IMR-90 (cell line): Measurements from ENCODE around the gene SLC35B4. TPM values are rescaled to one million over a fixed set of nuclear protein-coding genes. Genes with fewer than 3 reads are reported as not detected.

Source experiments
- ATAC-seq: fragments of 200-7000 bp; cut with Tn5 transposase; 2 replicates; pipeline ENCODE4 v1.9.1; 2020; ENCODE audit warnings: low read depth, mild to moderate bottlenecking, moderate library complexity
- BruUV-seq: library from RNA; stranded (reverse); fragments of 400-500 nt; replicated peaks from 2 replicates; lab custom pipeline; 2021; lab: Mats Ljungman, UMichigan
- CTCF ChIA-PET: fragments of 300-600 bp; formaldehyde crosslinking; extraction: SDS; loops from one replicate; lab custom pipeline; 2021; ENCODE audit warnings: antibody characterized with exemption; lab: Yijun Ruan, JAX
- POLR2A ChIA-PET: fragments of 300-600 bp; sonication (Branson Sonifier 250); formaldehyde crosslinking; loops from one replicate; lab custom pipeline; 2022; ENCODE audit warnings: antibody characterized with exemption; ENCODE audit not compliant: unreplicated experiment; lab: Charles Lee
- DNase-seq: peaks from one replicate; pipeline ENCODE4 v3.0.0; 2013
- H2AFZ ChIP-seq: replicated peaks from 2 replicates; pipeline ENCODE3; 2013; ENCODE audit warnings: low read length, mild to moderate bottlenecking; ENCODE audit not compliant: poor library complexity
- H2AK5ac ChIP-seq: 2 replicates; pipeline ENCODE4 v1.6.1; 2013; ENCODE audit warnings: low read depth, low read length, inconsistent platforms
- H2AK9ac ChIP-seq: replicated peaks from 2 replicates; pipeline ENCODE3; 2013; ENCODE audit warnings: mild to moderate bottlenecking, low read depth, low read length, moderate library complexity; ENCODE audit not compliant: poor library complexity
- H2BK120ac ChIP-seq: 2 replicates; pipeline ENCODE4 v1.6.1; 2013; ENCODE audit warnings: low read depth, low read length, inconsistent platforms
- H2BK15ac ChIP-seq: 3 replicates; pipeline ENCODE4 v1.6.1; 2013; ENCODE audit warnings: low read depth, low read length, inconsistent platforms
- H2BK20ac ChIP-seq: 2 replicates; pipeline ENCODE4 v1.6.1; 2013; ENCODE audit warnings: low read depth, mild to moderate bottlenecking, inconsistent platforms, low read length, moderate library complexity
- H2BK5ac ChIP-seq: 2 replicates; pipeline ENCODE4 v1.6.1; 2013; ENCODE audit warnings: mild to moderate bottlenecking, low read depth, low read length, inconsistent platforms; ENCODE audit not compliant: poor library complexity, severe bottlenecking
- H3K14ac ChIP-seq: replicated peaks from 2 replicates; pipeline ENCODE4 v1.6.1; 2013; ENCODE audit warnings: low read depth, low read length, inconsistent platforms
- H3K18ac ChIP-seq: 2 replicates; pipeline ENCODE4 v1.6.1; 2013; ENCODE audit warnings: low read depth, low read length, control low read depth
- H3K23ac ChIP-seq: 2 replicates; pipeline ENCODE4 v1.6.1; 2013; ENCODE audit warnings: low read depth, low read length, inconsistent platforms
- H3K27ac ChIP-seq: 2 replicates; pipeline ENCODE4 v1.5.1; 2013; ENCODE audit warnings: mild to moderate bottlenecking, control low read depth, low read length; ENCODE audit not compliant: insufficient read depth
- H3K27me3 ChIP-seq: 2 replicates; pipeline ENCODE4 v1.6.1; 2013; ENCODE audit warnings: low read length; ENCODE audit not compliant: control insufficient read depth, insufficient read depth
- H3K36me3 ChIP-seq: 2 replicates; pipeline ENCODE4 v1.6.1; 2013; ENCODE audit warnings: low read length, mixed read lengths; ENCODE audit not compliant: control insufficient read depth, insufficient read depth
- H3K4ac ChIP-seq: 2 replicates; pipeline ENCODE4 v1.6.1; 2013; ENCODE audit warnings: low read depth, low read length, inconsistent platforms
- H3K4me1 ChIP-seq: 2 replicates; pipeline ENCODE4 v1.6.1; 2013; ENCODE audit warnings: low read length, mixed read lengths; ENCODE audit not compliant: control insufficient read depth, insufficient read depth
- H3K4me2 ChIP-seq: 2 replicates; pipeline ENCODE4 v1.6.1; 2013; ENCODE audit warnings: low read depth, mild to moderate bottlenecking, control low read depth, low read length, moderate library complexity
- H3K4me3 ChIP-seq: 2 replicates; pipeline ENCODE4 v1.5.1; 2013; ENCODE audit warnings: low read depth, mild to moderate bottlenecking, control low read depth, low read length, moderate library complexity; ENCODE audit not compliant: insufficient read depth
- H3K56ac ChIP-seq: 2 replicates; pipeline ENCODE4 v1.6.1; 2013; ENCODE audit warnings: low read length, inconsistent platforms; ENCODE audit not compliant: insufficient read depth; ENCODE audit errors: extremely low read depth
- H3K79me1 ChIP-seq, 2 experiments: 2 replicates each; pipeline ENCODE4 v1.6.1; 2013; ENCODE audit warnings: low read length in 2 of 2, inconsistent platforms in 1 of 2, low read depth in 1 of 2
- H3K9ac ChIP-seq: 2 replicates; pipeline ENCODE4 v1.6.1; 2013; ENCODE audit warnings: low read depth, low read length, control low read depth
- H3K9me1 ChIP-seq: 2 replicates; pipeline ENCODE4 v1.6.1; 2013; ENCODE audit warnings: low read length, inconsistent platforms; ENCODE audit not compliant: insufficient read depth
- H3K9me3 ChIP-seq: 2 replicates; pipeline ENCODE4 v1.6.1; 2013; ENCODE audit warnings: low read length; ENCODE audit not compliant: control insufficient read depth, insufficient read depth
- H4K20me1 ChIP-seq: 2 replicates; pipeline ENCODE4 v1.6.1; 2013; ENCODE audit warnings: low read length, inconsistent platforms; ENCODE audit not compliant: insufficient read depth
- H4K5ac ChIP-seq: 2 replicates; pipeline ENCODE4 v1.6.1; 2013; ENCODE audit warnings: mild to moderate bottlenecking, low read depth, low read length, control low read depth
- H4K8ac ChIP-seq, 2 experiments: 2 replicates each; pipeline ENCODE4 v1.6.1; 2013; ENCODE audit warnings: low read depth in 2 of 2, low read length in 2 of 2, control low read depth in 1 of 2, inconsistent platforms in 1 of 2
- H4K91ac ChIP-seq: 2 replicates; pipeline ENCODE4 v1.6.1; 2013; ENCODE audit warnings: low read depth, low read length, inconsistent platforms; ENCODE audit not compliant: insufficient read depth
- CEBPB ChIP-seq: IDR thresholded peaks from 2 replicates; pipeline ENCODE4 v1.6.1; 2012; ENCODE audit warnings: low read depth, low read length, improper control_type of control experiment
- CHD1 ChIP-seq: IDR thresholded peaks from 2 replicates; pipeline ENCODE4 v1.6.1; 2012; ENCODE audit warnings: low read depth, low read length, improper control_type of control experiment
- CTCF ChIP-seq: conservative IDR thresholded peaks from 2 replicates; pipeline ENCODE4 v1.5.1; 2012; ENCODE audit warnings: mild to moderate bottlenecking, low read depth, low read length, improper control_type of control experiment
- FOS ChIP-seq: fragments of 150-350 bp; IDR thresholded peaks from 2 replicates; pipeline ENCODE4 v1.6.1; 2016; ENCODE audit warnings: low read depth, low read length
- MAFK ChIP-seq: IDR thresholded peaks from 2 replicates; pipeline ENCODE4 v1.6.1; 2012; ENCODE audit warnings: low read depth, low read length, improper control_type of control experiment
- MAZ ChIP-seq: IDR thresholded peaks from 2 replicates; pipeline ENCODE4 v1.6.1; 2012; ENCODE audit warnings: low read depth, mild to moderate bottlenecking, low read length, improper control_type of control experiment, moderate library complexity, borderline replicate concordance
- MXI1 ChIP-seq: IDR thresholded peaks from 2 replicates; pipeline ENCODE4 v1.6.1; 2012; ENCODE audit warnings: low read depth, mild to moderate bottlenecking, low read length, moderate library complexity, borderline replicate concordance
- NFE2L2 ChIP-seq: fragments of 150-350 bp; IDR thresholded peaks from 2 replicates; pipeline ENCODE4 v1.6.1; 2016; ENCODE audit warnings: low read depth, mild to moderate bottlenecking, low read length
- POLR2A ChIP-seq: IDR thresholded peaks from 2 replicates; pipeline ENCODE4 v1.6.1; 2012; ENCODE audit warnings: mild to moderate bottlenecking, low read depth, low read length
- RCOR1 ChIP-seq: IDR thresholded peaks from 2 replicates; pipeline ENCODE4 v1.6.1; 2012; ENCODE audit warnings: mild to moderate bottlenecking, low read length, improper control_type of control experiment; ENCODE audit not compliant: insufficient replicate concordance
- RFX5 ChIP-seq: IDR thresholded peaks from 2 replicates; pipeline ENCODE4 v1.8.0; 2012; ENCODE audit warnings: low read depth, mild to moderate bottlenecking, low read length, moderate library complexity
- SMC3 ChIP-seq: fragments of 150-350 bp; IDR thresholded peaks from 2 replicates; pipeline ENCODE4 v1.6.1; 2016; ENCODE audit warnings: low read depth, mild to moderate bottlenecking, antibody characterized with exemption, low read length, moderate library complexity
- WGBS, 2 experiments: methylation state at CpG; one replicate each; pipeline versions ENCODE4 v1.1.5 to v1.1.7; 2013; ENCODE audit warnings: missing lambda C conversion rate in 2 of 2; ENCODE audit not compliant: insufficient read length in 1 of 2; ENCODE audit errors: extremely low coverage in 2 of 2; 5-methylcytosine and 5-hydroxymethylcytosine counted together
- dilution Hi-C: fragments of 300-500 bp; cut with HindIII; formaldehyde crosslinking; loops from one replicate; pipeline ENCODE4 v1.14.3; 2018; ENCODE audit warnings: low sequenced_read_pairs; ENCODE audit not compliant: unreplicated experiment
- in situ Hi-C: fragments of 300-500 bp; cut with MboI; formaldehyde crosslinking; loops from 3 replicates; pipeline ENCODE4 v1.14.3; 2019; ENCODE audit warnings: low sequenced_read_pairs, inconsistent platforms, mixed read lengths
- intact Hi-C: fragments of 100-400 bp; cut with micrococcal nuclease; formaldehyde crosslinking; loops from 2 replicates; pipeline ENCODE4 v1.10.0; 2022
- polyA plus RNA-seq, 3 experiments: library from polyadenylated mRNA; depleted of rRNA; stranded (reverse); fragments of >200 nt; gene quantifications; 2 replicates each; pipeline ENCODE4 v1.2.3, GENCODE V29; 2012; ENCODE audit warnings: low replicate concordance in 1 of 3
- total RNA-seq: library from RNA; depleted of rRNA; stranded (reverse); fragments of >200 nt; gene quantifications from 2 replicates; pipeline ENCODE4 v1.2.3, GENCODE V29; 2012
- TF ChIP-seq, protein P1 (sequence below): fragments of 150-350 bp; IDR thresholded peaks from 2 replicates; pipeline ENCODE4 v1.6.1; 2016; ENCODE audit warnings: low read depth, mild to moderate bottlenecking, low read length, moderate library complexity, borderline replicate concordance
- TF ChIP-seq, protein P2 (sequence below): fragments of 150-350 bp; IDR thresholded peaks from 2 replicates; pipeline ENCODE4 v1.6.1; 2017; ENCODE audit warnings: mild to moderate bottlenecking, antibody characterized with exemption, low read length, low read depth

Gene SLC35B4
- total and polyA plus RNA-seq, 2 of the 4 experiments (the other 2 are of a cell fraction): 10.0 to 15.6 TPM

DNA sequence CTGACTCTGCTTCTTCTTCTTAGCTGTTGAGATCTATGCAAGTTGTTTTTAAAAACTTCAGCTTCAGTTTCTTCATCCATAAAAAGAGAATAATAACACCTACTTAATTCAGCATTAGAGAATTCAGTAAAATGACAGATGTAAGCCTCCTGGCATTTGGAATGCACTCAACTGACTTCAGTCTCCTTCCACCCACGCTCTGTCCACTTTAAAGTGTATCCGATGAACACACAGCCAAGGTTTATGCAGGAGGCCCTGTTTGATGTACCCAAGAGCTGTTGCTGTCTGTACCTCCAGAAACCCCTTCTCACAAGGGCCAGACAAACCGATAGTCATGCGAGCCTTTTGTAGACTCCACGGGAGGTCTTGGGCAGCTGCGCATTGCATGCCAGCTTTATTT is 27.1 kb upstream of the SLC35B4 start:
- H3K36me3 ChIP-seq: no peaks in the 10 kb centered on the region

More for the DNA sequence above, 27.1 kb upstream of the SLC35B4 start:
- H3K9ac ChIP-seq: no peak overlapping the region
- H4K8ac ChIP-seq: no peak overlapping the region
- no peak overlapping the region for H3K23ac ChIP-seq
- no peak overlapping the region for H3K18ac ChIP-seq
- H3K14ac ChIP-seq: no peak overlapping the region
- no peak overlapping the region for H3K27ac ChIP-seq
- no peak overlapping the region for H4K91ac ChIP-seq
- no peaks in the 10 kb centered on the region for H3K4me1 ChIP-seq
- TF ChIP-seq, protein P1, sequence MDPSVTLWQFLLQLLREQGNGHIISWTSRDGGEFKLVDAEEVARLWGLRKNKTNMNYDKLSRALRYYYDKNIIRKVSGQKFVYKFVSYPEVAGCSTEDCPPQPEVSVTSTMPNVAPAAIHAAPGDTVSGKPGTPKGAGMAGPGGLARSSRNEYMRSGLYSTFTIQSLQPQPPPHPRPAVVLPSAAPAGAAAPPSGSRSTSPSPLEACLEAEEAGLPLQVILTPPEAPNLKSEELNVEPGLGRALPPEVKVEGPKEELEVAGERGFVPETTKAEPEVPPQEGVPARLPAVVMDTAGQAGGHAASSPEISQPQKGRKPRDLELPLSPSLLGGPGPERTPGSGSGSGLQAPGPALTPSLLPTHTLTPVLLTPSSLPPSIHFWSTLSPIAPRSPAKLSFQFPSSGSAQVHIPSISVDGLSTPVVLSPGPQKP: no peak
- TF ChIP-seq FOS (no peak), POLR2A (no peak), RFX5 (no peak), SMC3 (no peak), NFE2L2 (no peak), MAFK (no peak), RCOR1 (no peak), CTCF (no peak), MXI1 (no peak), CEBPB (no peak), MAZ (no peak), CHD1 (no peak)
- TF ChIP-seq, protein P2, sequence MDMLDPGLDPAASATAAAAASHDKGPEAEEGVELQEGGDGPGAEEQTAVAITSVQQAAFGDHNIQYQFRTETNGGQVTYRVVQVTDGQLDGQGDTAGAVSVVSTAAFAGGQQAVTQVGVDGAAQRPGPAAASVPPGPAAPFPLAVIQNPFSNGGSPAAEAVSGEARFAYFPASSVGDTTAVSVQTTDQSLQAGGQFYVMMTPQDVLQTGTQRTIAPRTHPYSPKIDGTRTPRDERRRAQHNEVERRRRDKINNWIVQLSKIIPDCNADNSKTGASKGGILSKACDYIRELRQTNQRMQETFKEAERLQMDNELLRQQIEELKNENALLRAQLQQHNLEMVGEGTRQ: no peak
- H2BK20ac ChIP-seq: no peak overlapping the region
- CTCF ChIA-PET: no interaction called here
- H3K4me2 ChIP-seq: no peak overlapping the region
- H2AK9ac ChIP-seq: no peak overlapping the region
- intact Hi-C loops (no loop called here), in situ Hi-C loops (no loop called here), dilution Hi-C loops (no loop called here)
- no peak overlapping the region for H2BK5ac ChIP-seq
- H2BK15ac ChIP-seq: no peak overlapping the region
- H3K4me3 ChIP-seq: no peak overlapping the region
- ATAC-seq (no peak), DNase-seq (no peak)
- no peak overlapping the region for H2AFZ ChIP-seq
- POLR2A ChIA-PET: no interaction called here
- no peak overlapping the region for H3K56ac ChIP-seq
- peaks cover 12% of the 10 kb centered on the region for H3K27me3 ChIP-seq
- H2AK5ac ChIP-seq: no peak overlapping the region
- no peaks in the 10 kb centered on the region for H4K20me1 ChIP-seq
- no peaks in the 10 kb centered on the region for H3K9me3 ChIP-seq
- no peaks in the 10 kb centered on the region for H3K9me1 ChIP-seq
- no peak overlapping the region for H4K5ac ChIP-seq
- no TSS peak for BruUV-seq
- no peak overlapping the region for H3K4ac ChIP-seq
- H3K79me1 ChIP-seq: no peaks in the 10 kb centered on the region
- H2BK120ac ChIP-seq: no peak overlapping the region
- no CpG with 5 or more reads among the region's 6 CpGs for WGBS, 2 experiments
